ENCODE results near the gene AGXT2. TPM values are rescaled to one million over a fixed set of nuclear protein-coding genes. Genes with fewer than 3 reads are reported as not detected.

Gene AGXT2
- total and polyA plus RNA-seq, 9 of the 15 experiments (the other 6 are each of a cell fraction or from before 2014, with no cell fraction given) = not detected

- FAIRE-seq (no peak), ATAC-seq (no peak), DNase-seq (ENCODE audit: extremely low read depth in 1 of 4, low spot score in 3 of 4) (no peak)
- BruUV-seq (replicated peaks) = no TSS peak
- no peak overlapping the region for H2AFZ ChIP-seq (ENCODE audit: low read depth, low read length)
- no peaks in the 10 kb centered on the region for H3K36me3 ChIP-seq (ENCODE audit: control insufficient read depth, insufficient read depth, low read length)
- intact Hi-C loops (cut with micrococcal nuclease) (no loop called here), in situ Hi-C loops (cut with MboI) (loop anchor here (10.0 kb wide), 1 partner anchor 534 kb away; no protein-coding TSS in a partner anchor)
- H3K9ac ChIP-seq (ENCODE audit: insufficient read depth in 1 of 2, low read depth in 2 of 2, low read length in 2 of 2) = no peak overlapping the region
- ChIA-PET CTCF (ENCODE audit: low intra/inter-chr PET ratio) (no interaction called here), POLR2A (no interaction called here)
- H3K9me1 ChIP-seq (ENCODE audit: control insufficient read depth, insufficient read depth, low read length) = no peaks in the 10 kb centered on the region
- 0% methylated on average over 2 of the region's 2 CpGs for WGBS (ENCODE audit: insufficient coverage, low coverage, missing lambda C conversion rate)
- TF ChIP-seq ATF7 (IDR thresholded peaks at IDR 0.05) = no peak
- no peak for TF ChIP-seq NBN (IDR thresholded peaks at IDR 0.05; ENCODE audit: low read depth)
- TF ChIP-seq PHTF2 (CRISPR knock-in tag; IDR thresholded peaks at IDR 0.05) = no peak
- no peak for TF ChIP-seq MTA1 (IDR thresholded peaks at IDR 0.05; ENCODE audit: borderline replicate concordance)
- no peak for TF ChIP-seq ZKSCAN1 (IDR thresholded peaks at IDR 0.05; ENCODE audit: low read depth, low read length)
- TF ChIP-seq PATZ1 (CRISPR knock-in tag; IDR thresholded peaks at IDR 0.05; ENCODE audit: borderline replicate concordance) = no peak
- no peak for TF ChIP-seq FOXA3 (CRISPR knock-in tag; conservative IDR thresholded peaks at IDR 0.05 in 1 of 2, IDR thresholded peaks at IDR 0.05 in 1 of 2)
- TF ChIP-seq TBL1XR1 (IDR thresholded peaks at IDR 0.05; ENCODE audit: low read length in 2 of 2) = no peak
- peaks cover 0 to 12% of the 10 kb centered on the region in 2 experiments; a peak in 3 of 5 replicates for H3K27me3 ChIP-seq (ENCODE audit: control insufficient read depth in 2 of 2, insufficient read depth in 2 of 2, low read length in 2 of 2)
- H4K20me1 ChIP-seq (replicated peaks; ENCODE audit: control insufficient read depth, insufficient read depth, low read length) = no peaks in the 10 kb centered on the region
- H3K27ac ChIP-seq (ENCODE audit: extremely low read depth, low read depth, low read length) = no peak overlapping the region
- no peaks in the 10 kb centered on the region for H3K4me1 ChIP-seq (replicated peaks in 1 of 2; ENCODE audit: control insufficient read depth in 2 of 2, insufficient read depth in 2 of 2, low read length in 2 of 2)
- no peaks in the 10 kb centered on the region for H3K9me3 ChIP-seq (replicated peaks; ENCODE audit: control insufficient read depth, insufficient read depth, low read depth, low read length)
- H3K4me3 ChIP-seq = no peak overlapping the region
- H3K79me2 ChIP-seq (ENCODE audit: control insufficient read depth, insufficient read depth, low read length) = no peaks in the 10 kb centered on the region
- H3K4me2 ChIP-seq (ENCODE audit: insufficient read depth, low read length) = no peak overlapping the region
Observed at GRCh38 chr5:35009019-35009418, 38.7 kb downstream of the AGXT2 start.

All from K562 (cell line).